Adipose tissue (tissue), 3 donors: ENCODE measurements around the gene SAA4. TPM values are rescaled to one million over a fixed set of nuclear protein-coding genes. Genes with fewer than 3 reads are reported as not detected.
"Not testable (repeated sequence)": the region's sequence is repeated elsewhere in the genome, so short reads cannot be mapped to it uniquely, and the experiment has no call there.

ENCODE experiments used
- H3K27ac ChIP-seq: one replicate; pipeline ENCODE4 v1.5.1; 2013; ENCODE audit warnings: low read depth, low read length
- WGBS, 3 donors: extraction: QIAGEN DNeasy Blood & Tissue Kit; methylation state at CpG; one replicate each; pipeline ENCODE4 v1.1.7; 2013; 5-methylcytosine and 5-hydroxymethylcytosine counted together
- polyA plus RNA-seq, 3 donors: library from polyadenylated mRNA; stranded (reverse); fragments of 200-250 nt; gene quantifications; one replicate each; pipeline ENCODE4 v1.2.3, GENCODE V29; 2013
- donor health status: healthy with polysubstance abuse.
- donor health status: Bipolar disorder and iron deficiency.
- donor health status: healthy.

SAA4 gene
- 1 to 10 TPM in 1 of 3 donors, under 1 TPM in 2; 0.15 to 9.1 (median 0.90) TPM for polyA plus RNA-seq

DNA sequence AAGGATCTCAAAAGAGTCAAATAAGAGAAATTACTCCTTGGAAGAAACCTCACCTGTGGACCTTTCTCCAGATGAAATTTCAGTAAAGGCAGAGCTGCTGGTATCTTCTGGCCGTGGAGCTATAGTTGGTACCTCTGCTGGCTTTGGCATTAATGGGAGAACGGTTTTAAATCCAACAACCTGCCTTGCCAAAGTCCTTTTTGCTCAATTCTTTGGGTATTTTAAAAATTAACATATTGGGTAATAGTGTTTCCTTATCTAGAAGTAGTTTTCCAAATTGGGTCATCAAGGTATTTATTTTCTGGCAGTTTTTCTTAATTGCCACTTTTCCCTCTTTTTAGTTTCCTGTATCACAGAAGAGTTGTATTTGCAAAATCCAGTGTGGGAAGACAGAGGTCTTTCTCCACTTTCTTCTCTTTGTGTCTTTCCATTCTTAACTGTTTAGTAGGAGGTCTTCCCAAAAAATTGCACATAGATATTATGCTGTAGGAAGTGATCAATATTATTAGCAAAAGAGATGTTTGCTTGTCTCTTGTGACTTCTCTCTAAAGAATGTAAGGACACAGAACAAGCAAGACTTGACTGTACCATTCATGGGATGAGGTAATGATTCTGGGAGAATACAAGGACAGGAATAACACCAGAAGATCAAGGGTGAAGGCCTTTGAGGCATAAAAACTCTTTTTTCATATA, at the start of gene SAA4:
SAA4 (minus strand) TSS at position 139 of the 693 bp plus-strand sequence. CDS start 876 bp downstream, outside the sequence.
- WGBS, 3 donors: 60 to 79% (median 66%) methylated on average over 2 of the region's 2 CpGs
- H3K27ac ChIP-seq: no peak within 1 kb of the TSS

GRCh38 chr11:18285841-18286240, 49.2 kb upstream of the SAA4 start:
- H3K27ac ChIP-seq: no peak overlapping the region
- 96 to 97% (median 97%) methylated on average over 1 of the region's 1 CpG for WGBS, 3 donors

DNA sequence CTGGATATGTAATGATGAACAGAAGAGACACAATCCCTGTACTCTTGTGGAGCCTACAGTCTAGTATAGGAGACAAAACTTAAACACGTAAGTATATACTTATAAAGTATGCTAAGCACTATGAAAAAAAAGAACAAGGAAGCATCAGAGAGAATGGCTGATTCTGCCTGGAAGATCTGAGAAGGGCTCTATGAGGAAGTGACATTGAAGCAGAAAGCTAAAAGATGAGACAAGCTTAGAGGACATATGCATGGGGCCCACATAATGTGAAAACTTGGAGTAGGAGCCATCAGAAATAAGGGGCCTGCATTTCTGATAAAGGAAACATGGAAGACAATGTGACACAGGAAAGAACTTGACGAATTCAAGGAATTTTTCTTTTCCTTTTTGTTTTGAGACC, 46.0 kb upstream of the SAA4 start:
- 84 to 93% (median 90%) methylated on average over 2 of the region's 2 CpGs for WGBS, 3 donors
- no peak overlapping the region for H3K27ac ChIP-seq

GRCh38 chr11:18280438-18281045, 43.9 kb upstream of the SAA4 start:
- H3K27ac ChIP-seq: no peak overlapping the region
- 75 to 91% (median 82%) methylated on average over 4 of the region's 4 CpGs for WGBS, 3 donors

DNA sequence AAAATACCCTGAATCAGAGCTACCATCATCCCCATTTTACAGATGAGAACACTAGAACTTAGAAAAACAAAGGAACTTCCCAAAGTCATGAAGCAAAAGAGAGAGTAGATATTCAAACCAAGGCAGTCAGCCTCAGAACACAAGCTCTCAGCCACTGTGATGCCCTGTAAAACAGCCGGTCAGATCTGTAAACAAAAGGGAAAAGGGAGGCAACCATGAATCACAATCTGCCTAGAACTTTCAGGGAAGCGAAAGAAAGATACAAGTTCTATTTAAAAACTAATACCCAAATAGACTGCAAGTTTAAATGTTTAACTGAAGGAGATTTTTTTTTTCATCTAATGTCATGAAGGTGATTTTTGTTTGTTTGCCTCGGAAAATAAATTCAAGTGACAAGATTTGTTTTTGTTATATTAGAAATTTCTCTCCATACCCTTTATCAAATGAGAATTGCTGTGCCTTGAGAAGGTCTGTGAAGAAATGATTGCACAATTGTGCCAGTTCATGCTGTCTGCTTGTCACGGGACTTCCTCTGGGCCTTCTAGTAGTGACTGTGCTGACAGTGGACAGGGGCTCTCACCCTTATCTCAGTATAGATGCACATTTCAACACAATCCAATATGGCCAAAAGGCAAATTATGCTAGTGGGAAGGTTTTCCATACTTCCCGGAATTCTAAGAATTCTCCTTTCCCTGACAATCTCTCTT, 41.1 kb upstream of the SAA4 start:
- 71 to 90% (median 72%) methylated on average over 5 of the region's 5 CpGs for WGBS, 3 donors
- no peak overlapping the region for H3K27ac ChIP-seq

DNA sequence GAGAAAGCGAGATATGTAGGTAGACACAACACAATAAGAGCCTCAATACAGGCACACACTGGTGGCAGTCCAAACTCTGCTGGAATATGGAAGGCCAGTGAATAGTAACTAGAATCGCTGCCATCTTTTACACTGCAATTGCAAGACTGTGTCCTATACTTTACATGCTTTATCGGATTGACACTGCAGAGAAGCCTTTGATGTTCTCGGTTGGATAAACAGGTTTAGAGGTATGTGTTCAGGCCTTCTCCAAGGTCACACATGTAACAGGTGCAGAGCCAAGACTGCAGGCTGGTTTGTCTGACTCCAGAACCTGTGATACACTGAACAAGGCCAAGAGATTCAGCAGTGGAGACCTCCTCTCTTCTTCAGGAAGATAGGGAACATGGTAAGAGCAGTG, 34.6 kb upstream of the SAA4 start:
- H3K27ac ChIP-seq: no peak overlapping the region
- WGBS, 3 donors: 50 to 81% (median 70%) methylated on average over 4 of the region's 4 CpGs

DNA sequence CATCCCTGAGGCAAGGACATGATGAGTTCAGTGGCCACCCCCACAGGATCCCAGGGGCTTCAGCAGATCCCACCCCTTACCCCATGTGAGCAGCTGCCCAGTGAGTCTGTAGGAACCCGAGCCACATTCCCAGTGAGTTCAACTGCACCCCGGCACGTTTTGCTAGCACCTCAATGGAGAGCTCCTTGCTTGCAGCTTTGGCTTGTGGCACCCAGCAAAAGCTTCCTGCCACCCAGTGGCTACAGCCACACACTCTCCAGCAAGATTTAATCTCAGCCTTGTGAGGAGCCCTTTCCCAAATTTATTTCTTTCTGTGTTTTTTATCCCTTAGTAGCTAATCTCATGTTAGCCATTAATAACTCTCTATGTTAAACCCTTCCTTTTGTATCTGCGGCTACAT, 33.5 kb upstream of the SAA4 start:
- no peak overlapping the region for H3K27ac ChIP-seq
- 75 to 77% (median 76%) methylated on average over 4 of the region's 4 CpGs for WGBS, 3 donors

DNA sequence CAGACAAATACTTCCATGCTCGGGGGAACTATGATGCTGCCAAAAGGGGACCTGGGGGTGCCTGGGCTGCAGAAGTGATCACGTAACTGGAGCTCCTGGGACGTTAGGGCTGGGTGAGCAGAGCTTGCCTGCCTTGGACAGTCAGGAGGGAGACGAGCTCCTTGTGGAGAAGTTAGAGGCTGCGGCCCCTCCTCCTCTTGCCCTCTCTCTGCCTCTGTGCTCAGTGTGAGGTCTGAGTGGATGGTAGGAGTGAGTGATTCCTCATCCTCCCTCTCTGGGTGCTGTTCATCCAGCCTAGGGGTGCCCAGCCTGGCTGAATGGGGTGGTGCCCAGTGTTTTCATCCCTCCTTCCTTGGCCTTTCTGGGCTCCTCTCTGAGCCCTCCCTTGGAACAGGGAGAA, 32.6 kb upstream of the SAA4 start:
- H3K27ac ChIP-seq: not testable (repeated sequence)
- WGBS, 3 donors: 45 to 89% (median 71%) methylated on average over 1 to 2 of the region's 5 CpGs

- H3K27ac ChIP-seq: not testable (repeated sequence)
These were observed 30.9 kb upstream of the SAA4 start for GRCh38 chr11:18267335-18268133.

DNA sequence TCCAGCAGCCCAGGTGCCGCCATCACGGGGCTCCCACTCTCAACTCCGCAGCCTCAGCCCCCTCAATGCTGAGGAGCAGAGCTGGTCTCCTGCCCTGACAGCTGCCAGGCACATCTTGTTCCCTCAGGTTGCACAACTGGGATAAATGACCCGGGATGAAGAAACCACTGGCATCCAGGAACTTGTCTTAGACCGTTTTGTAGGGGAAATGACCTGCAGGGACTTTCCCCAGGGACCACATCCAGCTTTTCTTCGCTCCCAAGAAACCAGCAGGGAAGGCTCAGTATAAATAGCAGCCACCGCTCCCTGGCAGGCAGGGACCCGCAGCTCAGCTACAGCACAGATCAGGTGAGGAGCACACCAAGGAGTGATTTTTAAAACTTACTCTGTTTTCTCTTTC, 29.3 kb upstream of the SAA4 start, which contains the start of gene SAA1:
SAA1 (plus strand) TSS at position 316 of the 400 bp plus-strand sequence. CDS start 624 bp downstream, outside the sequence.
- H3K27ac ChIP-seq: no peak within 1 kb of the TSS
- WGBS, 3 donors: 52 to 60% (median 54%) methylated on average over 8 of the region's 8 CpGs

More at GRCh38 chr11:18267335-18268133, 30.9 kb upstream of the SAA4 start:
- WGBS, 3 donors: 70 to 82% (median 71%) methylated on average over 3 to 6 of the region's 10 CpGs

GRCh38 chr11:18264677-18265555, 28.3 kb upstream of the SAA4 start:
- 14 to 59% (median 35%) methylated on average over 1 of the region's 1 CpG for WGBS, 3 donors
- no peak overlapping the region for H3K27ac ChIP-seq

DNA sequence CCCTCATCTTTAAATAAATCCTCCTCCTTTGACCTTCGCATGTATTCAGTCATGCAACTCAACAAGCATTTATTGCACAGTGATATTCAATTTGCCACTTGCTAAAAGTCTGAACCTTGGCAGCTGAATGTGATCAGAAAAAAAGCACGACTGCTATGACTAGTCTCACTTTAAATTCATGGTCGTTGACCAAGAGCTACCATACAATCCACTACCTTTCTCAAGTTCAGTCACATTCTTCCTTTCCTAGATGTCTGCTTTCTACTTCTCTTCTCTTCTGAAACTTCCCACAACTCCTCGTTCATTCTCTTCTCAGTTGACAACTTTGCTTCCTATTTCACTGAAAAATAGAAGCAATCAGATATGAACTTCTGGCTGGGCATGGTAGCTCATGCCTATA, 27.4 kb upstream of the SAA4 start:
- 70 to 78% (median 76%) methylated on average over 4 of the region's 4 CpGs for WGBS, 3 donors

GRCh38 chr11:18262681-18263350, 26.2 kb upstream of the SAA4 start:
- 60 to 74% (median 74%) methylated on average over 8 of the region's 8 CpGs for WGBS, 3 donors
- not testable (repeated sequence) for H3K27ac ChIP-seq

More for the DNA sequence above, 27.4 kb upstream of the SAA4 start:
- H3K27ac ChIP-seq: no peak overlapping the region

GRCh38 chr11:18261721-18262120, 25.1 kb upstream of the SAA4 start:
- WGBS, 3 donors: 93 to 95% (median 93%) methylated on average over 14 of the region's 14 CpGs
- no peak overlapping the region for H3K27ac ChIP-seq

DNA sequence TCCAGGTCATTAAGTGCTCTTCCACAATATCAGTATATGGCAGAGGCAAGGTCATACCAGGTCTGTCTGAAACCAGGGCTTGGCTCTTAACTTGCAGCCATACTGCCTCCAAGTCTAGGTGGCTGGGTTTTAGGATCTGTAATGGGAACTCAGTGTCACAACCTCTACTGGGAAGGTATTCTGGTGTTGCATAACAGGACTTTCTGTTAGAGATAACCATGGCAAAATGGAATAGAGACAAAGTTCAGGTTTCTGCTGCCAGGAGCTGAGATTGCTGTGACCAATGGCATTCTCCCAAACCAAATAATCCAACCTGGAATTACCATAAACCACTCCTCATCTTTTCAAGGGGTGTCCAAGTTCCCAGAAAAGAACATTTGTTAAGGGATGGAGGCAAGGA, 22.7 kb upstream of the SAA4 start:
- no peak overlapping the region for H3K27ac ChIP-seq

DNA sequence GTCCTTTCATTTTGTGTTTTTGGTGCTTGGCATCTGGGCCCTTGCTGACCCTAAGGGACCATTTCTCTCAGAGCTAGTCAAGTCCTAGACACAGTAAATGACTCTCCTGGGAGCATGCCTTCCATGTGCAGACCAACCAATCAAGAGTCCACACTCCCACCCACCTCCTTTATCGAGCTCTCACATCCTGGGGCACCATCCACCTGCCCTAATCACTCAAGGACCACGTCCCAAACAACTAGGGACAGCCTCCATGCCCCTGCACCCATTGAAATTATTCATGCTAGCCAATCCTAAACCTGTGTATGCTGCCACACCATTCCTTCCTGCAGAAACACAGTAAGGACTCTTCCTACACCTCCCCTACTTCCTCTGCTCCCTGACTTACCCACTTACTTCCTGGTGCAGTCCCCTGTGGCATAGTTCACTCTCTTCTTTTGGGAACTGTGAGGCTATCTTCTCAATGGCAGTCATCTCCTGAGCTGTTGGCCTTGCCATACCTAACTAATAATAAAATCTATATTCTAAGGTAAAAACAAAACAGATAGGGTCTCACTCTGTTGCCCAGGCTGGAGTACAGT, 18.3 kb upstream of the SAA4 start:
- 55 to 75% (median 70%) methylated on average over 2 of the region's 2 CpGs for WGBS, 3 donors

DNA sequence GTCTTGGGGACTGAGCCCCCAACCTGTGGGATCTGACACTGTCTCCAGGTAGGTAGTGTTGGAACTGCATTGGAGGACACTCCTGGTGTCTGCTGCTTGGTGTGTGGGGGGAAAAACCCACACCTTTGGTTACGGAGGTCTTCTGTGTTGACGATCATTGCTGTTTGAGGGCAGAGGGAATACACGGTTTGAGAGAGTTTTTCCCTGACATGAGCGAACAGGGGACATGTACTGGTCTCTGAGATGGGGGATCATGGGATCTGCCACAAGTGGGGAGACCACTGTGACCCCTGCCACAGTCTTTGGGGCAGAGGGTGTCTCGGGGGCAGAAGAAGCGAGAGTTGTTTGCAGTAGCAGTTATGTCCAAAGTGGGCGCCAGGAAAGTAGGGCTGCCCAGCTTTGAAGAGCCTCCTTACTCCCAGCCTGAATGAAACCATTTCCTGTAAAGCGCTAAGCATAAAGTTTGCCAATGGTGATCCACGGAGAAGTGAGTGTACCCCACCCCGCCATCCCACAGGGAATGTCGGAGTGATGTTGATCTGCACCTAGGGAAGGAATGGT, 17.3 kb upstream of the SAA4 start:
- H3K27ac ChIP-seq: no peak overlapping the region
- 80 to 89% (median 82%) methylated on average over 11 of the region's 11 CpGs for WGBS, 3 donors

More for the DNA sequence above, 18.3 kb upstream of the SAA4 start:
- H3K27ac ChIP-seq: no peak overlapping the region
